ENCODE measurements around the gene DDX1. TPM values are rescaled to one million over a fixed set of nuclear protein-coding genes. Genes with fewer than 3 reads are reported as not detected.
A peak's percentile ranks its signal among the peaks of the same experiment; 100 is the strongest.

DDX1 gene
- total RNA-seq, 1 donor from 2014 or later = 77.0 TPM

- DNase-seq (ENCODE audit: low read depth) = no peak
- TF ChIP-seq CTCF (conservative IDR thresholded peaks at IDR 0.05; ENCODE audit: low read depth, low read length) = no peak
- no peak overlapping the region for H3K4me3 ChIP-seq (ENCODE audit: low read depth, low read length)
These were observed 72.8 kb downstream of the DDX1 start for GRCh38 chr2:15664273-15665066.

- DNase-seq (ENCODE audit: low read depth) = no peak
- no peak overlapping the region for H3K4me3 ChIP-seq (ENCODE audit: low read depth, low read length)
- TF ChIP-seq CTCF (conservative IDR thresholded peaks at IDR 0.05; ENCODE audit: low read depth, low read length) = peak; percentile 28
These were observed 73.6 kb downstream of the DDX1 start for GRCh38 chr2:15665067-15665942.

GRCh38 chr2:15665943-15666460 lies 74.3 kb downstream of the DDX1 start:
- no peak for DNase-seq (ENCODE audit: low read depth)
- TF ChIP-seq CTCF (conservative IDR thresholded peaks at IDR 0.05; ENCODE audit: low read depth, low read length) = no peak
- H3K4me3 ChIP-seq (ENCODE audit: low read depth, low read length) = no peak overlapping the region

GRCh38 chr2:15666861-15667808 lies 75.5 kb downstream of the DDX1 start:
- DNase-seq (ENCODE audit: low read depth) = no peak
- H3K4me3 ChIP-seq (ENCODE audit: low read depth, low read length) = no peak overlapping the region
- no peak for TF ChIP-seq CTCF (conservative IDR thresholded peaks at IDR 0.05; ENCODE audit: low read depth, low read length)

- no peak for DNase-seq (ENCODE audit: low read depth)
- H3K4me3 ChIP-seq (ENCODE audit: low read depth, low read length) = no peak overlapping the region
- no peak for TF ChIP-seq CTCF (conservative IDR thresholded peaks at IDR 0.05; ENCODE audit: low read depth, low read length)
These were observed 76.3 kb downstream of the DDX1 start for GRCh38 chr2:15667809-15668556.

Measured in epithelial cell of proximal tubule (primary cell).